GM18519 (cell line): ENCODE measurements around the gene SORBS1.
A peak's percentile ranks its signal among the peaks of the same experiment; 100 is the strongest.

ENCODE experiments used
- ATAC-seq: cut with Tn5 transposase; IDR thresholded peaks from one replicate; pipeline ENCODE4 v1.9.1; 2021; ENCODE audit warnings: mild to moderate bottlenecking, moderate library complexity; ENCODE audit not compliant: unreplicated experiment, low FRiP score

Gene SORBS1

GRCh38 chr10:95561177-95561863, at the start of gene SORBS1:
Gene SORBS1 (minus strand): TSS chr10:95561371. CDS start chr10:95441135, 120,236 bp downstream.
- peak; percentile 99 for ATAC-seq

DNA sequence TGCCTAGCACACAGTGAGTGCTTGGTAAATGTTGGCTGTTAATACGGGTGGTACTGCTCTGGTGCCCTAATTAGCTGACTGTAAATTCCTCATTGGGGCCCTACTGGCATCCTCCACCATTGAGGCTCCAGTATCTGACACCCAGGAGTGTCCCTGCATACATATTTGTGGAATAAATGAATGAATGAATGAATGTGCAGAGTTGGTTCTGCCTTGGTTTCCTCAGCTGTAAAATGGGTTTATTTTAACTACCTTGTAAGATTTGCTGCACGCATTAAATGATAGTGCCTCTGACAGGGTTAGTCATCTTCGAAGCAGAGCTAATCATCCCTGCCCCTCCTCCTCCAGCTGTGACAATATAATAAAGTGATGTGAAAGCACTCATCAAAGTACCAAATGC, 49.6 kb upstream of the SORBS1 start:
- ATAC-seq: no peak

- no peak for ATAC-seq
Measured at GRCh38 chr10:95606922-95607321, 45.8 kb upstream of the SORBS1 start.

DNA sequence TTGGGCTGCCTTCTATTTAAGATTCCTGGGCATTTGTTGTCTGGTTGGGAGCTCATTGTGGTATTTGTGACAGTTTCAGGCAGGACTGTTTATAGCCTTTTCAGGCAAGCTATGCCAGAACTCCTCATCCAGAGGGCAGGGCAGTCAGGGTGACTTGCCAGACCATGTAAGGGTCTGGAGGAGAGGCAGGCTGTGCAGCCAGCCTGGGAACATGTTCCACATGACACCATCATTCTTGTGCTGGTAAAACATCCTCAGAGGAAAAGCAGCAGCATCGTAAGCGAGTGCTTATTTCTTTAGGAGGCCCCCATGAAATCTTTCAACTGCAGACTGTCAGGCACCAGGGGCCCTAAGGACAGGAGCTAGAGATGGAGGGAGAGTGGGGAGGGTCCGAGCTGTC, 44.0 kb upstream of the SORBS1 start:
- no peak for ATAC-seq

- no peak for ATAC-seq
Measured at GRCh38 chr10:95604630-95605029, 43.5 kb upstream of the SORBS1 start.

- ATAC-seq: no peak
Measured at GRCh38 chr10:95602382-95602781, 41.2 kb upstream of the SORBS1 start.

DNA sequence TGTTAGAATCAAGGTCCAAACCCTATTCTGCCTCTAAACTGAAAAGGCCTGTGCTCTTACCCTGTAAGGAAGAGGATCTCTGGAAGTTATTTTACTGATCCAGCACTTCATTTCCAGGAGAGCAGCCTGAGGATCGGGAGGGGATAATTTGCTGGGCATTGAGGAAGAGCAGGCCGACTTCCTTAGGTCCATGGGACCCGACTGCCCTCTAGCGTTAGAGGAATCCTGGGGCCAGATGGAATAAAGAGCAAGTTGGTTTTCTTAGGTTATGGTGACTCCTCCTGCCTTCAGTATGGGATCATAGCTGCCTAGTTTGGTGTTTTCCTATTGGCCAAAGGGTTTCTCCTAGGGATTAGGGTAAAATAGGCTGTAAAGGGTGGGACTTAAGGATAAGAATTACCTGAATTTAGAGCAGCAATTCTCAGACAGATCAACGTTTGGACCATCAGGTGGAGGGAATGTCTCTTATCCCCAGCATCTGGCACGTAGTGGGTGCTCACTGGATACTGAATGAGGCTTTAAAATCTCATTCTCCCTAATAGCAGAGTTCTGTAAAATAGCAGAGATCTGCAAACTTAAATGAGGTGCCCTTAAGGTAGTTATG, 40.0 kb upstream of the SORBS1 start:
- ATAC-seq: no peak

- no peak for ATAC-seq
Measured at GRCh38 chr10:95600158-95600557, 39.0 kb upstream of the SORBS1 start.

DNA sequence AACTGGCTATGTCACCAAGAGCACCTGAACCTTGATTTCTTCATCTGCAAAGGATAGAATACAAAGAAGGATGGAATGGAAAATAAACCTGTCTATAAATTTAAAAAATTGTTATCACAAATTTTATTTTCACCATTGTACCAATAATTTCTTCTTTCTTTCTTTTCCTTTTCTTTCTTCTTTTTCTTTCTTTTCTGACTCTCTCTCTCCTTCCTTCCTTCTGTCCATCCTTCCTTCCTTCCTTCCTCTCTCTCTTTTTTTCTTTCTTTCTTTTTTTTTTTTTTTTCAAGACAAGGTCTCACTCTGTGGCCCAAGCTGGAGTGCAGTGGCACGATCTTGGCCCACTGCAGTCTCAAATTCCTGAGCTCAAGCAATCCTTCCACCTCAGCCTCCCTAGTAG, 36.6 kb upstream of the SORBS1 start:
- no peak for ATAC-seq

DNA sequence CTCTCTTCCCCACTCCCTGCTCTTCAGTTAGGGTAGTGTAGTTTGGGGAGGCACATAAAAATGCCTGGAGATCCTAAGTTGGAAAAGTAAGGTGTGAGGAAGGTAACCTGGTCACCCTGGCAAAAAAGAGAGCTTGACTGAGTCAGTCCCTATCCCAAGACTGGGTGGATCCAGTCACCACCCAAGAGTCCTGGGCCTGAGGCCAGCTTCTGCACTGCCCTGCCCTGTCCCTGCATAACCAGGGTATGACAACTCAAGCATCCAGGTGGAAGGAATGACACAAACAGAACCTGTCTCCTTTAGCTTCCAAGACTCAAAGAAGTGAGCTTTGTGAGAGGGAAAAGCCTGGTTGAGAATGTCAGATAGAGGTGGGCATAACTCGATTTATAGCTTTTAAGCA, 26.9 kb upstream of the SORBS1 start:
- ATAC-seq: no peak

GRCh38 chr10:95579835-95580535, 18.8 kb upstream of the SORBS1 start:
- ATAC-seq: no peak

DNA sequence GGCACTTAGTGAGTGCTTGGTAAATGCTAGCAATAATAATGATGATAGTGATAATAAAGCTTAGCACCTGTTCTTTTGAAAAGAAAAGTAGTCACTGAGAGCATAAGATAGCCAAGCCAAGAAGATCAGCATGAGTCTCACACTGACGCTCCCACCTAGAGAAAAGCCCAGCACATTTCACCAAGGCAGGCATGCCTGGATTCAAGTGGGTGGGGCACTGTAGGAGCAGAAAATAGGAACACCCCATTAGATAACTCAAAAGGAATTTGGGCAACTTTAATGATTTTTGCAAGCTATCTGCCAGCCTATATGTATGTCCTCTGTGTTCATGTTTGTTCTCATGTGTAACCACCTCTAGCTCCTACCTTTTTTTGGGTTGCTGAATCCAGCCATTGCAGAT, 18.1 kb upstream of the SORBS1 start:
- no peak for ATAC-seq

DNA sequence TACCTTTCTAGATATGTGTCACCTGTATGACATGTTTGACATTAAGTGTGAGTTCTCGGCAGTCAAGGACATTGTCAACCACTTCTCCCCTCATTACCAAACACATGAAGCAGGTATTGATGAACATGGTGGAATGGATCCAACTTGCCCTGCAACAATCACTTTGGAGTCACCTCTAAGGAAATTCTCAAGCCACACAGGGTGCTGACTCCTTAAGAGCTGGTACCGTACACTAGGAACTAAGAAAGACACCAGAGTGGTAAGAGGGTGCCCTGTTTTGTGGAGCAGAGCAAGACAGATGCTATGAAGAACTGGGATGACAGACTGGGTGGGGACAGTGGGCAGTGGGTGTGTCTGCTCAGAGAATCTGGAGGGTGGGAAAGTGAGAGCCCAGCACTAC, 17.4 kb upstream of the SORBS1 start:
- no peak for ATAC-seq

DNA sequence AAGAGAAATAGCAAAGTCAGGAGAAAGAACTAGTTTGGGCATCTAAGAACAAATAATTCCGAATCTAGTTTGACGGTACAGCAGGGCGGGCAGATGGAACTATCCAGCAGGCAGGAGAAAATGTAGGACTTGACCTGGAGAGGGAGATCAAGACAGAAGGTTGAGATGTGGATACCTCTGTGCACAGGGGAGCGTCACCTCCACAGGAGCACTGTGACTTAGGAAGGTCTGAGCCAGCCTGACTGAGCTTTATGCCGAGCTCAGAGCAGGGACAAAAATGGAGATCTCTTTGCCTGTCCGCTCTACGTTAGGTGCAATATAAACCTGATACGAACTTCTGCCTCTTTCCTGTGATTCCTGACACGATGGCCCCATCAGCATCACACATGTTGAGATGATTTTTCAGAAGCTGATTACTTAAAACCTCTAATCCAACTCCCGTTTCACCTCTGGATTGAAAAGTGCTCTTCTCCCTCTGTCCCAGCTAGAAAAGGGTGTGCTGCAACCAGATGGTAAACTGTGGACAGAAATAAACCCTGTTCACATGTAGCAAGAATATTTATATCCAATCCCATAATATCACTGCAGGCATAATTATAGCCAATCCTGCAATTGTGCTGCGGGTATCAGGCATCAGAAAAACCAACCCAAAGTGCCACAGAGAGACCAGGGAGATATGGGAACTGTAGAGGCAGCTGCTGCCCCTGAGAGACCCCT, 13.6 kb upstream of the SORBS1 start:
- ATAC-seq: no peak

- no peak for ATAC-seq
Measured at GRCh38 chr10:95573964-95574604, 12.9 kb upstream of the SORBS1 start.

- ATAC-seq: no peak
Measured at GRCh38 chr10:95573527-95573926, 12.4 kb upstream of the SORBS1 start.

DNA sequence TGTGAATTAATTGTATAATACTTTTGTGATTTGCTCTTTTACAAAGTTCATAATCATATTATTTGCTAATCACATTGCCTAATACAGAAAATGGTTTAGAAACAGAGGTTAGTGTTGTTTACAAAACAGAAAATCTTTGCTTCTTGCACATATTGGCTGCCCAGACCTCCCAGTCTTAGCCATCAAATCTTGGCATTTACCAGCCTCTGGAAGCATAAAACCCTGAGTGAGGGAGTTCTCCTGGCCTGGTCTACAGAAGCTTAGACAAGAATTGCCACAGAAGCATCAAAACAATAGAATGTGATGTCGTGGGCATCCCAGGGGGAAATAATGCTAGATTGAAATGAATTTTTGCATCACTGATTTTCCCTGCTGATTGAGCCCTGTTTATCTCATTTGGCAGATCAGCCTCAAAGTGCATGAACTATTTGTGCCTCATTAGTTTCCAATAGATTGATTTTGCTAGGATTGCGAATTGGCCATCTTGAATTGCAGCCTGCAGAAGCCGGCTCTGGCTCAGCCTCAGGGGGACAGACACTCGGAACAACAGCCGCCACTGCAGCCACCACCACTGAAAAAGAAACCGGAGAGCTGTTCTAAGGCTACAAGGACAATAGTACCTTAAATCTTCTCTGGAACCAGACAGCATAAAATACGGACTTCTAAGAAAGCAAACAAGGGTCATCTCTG, 11.1 kb upstream of the SORBS1 start:
- no peak for ATAC-seq

GRCh38 chr10:95571390-95571789, 10.2 kb upstream of the SORBS1 start:
- no peak for ATAC-seq

DNA sequence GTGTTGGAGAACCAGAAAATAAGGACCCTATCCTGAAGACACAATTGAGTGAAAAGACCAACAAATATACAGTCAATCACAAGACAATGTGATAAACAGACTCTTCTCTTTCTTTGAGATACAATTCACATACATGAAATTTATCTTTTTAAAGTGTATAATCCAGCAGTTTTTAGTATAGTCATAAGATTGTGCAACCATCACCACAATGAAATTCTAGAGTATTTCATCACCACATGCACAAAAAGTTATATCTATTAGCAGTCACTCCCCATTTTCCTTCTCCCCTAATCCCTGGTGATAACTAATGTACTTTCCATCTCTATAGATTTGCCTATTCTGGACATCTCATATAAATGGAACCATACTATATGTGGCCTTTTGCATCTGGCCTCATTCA, 8.2 kb upstream of the SORBS1 start:
- ATAC-seq: no peak
